Measurements from ENCODE around the gene RGL4.

The RGL4 gene

DNA sequence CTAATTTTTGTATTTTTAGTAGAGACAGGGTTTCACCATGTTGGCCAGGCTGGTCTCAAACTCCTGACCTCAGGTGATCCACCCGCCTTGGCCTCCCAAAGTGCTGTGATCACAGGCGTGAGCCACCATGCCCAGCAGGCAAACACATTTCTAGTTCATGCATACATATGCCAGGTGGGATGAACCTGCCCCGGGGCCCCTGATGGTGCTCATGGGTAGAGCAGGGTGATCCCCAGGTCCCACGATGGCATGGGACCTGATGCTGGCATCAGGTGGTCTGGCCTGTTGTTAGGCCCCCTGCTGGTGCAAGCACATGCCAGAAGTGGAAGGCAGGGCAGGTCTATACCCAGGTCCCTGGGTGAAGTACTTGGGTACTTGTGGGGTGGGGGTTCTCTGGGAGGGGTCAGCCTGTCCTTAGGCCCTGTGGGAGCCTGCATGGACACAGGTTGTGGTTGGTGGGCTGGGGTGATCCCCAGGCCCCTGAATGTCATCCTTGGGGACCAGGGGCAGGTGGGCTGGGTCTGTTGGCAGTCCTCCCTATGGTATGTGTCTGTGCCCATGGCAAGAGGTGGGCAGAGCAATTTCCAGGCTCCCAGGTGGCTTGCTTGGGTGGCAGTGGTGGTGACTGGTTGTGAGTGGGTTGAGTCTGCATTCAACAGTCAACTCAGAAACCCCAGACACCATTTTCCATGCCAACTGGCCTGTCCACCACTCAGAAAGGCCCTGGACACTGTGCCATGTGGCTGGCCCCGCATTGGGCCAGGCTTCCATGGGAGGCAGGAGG, 9.6 kb upstream of the RGL4 start:
- DNase-seq: no peak

DNA sequence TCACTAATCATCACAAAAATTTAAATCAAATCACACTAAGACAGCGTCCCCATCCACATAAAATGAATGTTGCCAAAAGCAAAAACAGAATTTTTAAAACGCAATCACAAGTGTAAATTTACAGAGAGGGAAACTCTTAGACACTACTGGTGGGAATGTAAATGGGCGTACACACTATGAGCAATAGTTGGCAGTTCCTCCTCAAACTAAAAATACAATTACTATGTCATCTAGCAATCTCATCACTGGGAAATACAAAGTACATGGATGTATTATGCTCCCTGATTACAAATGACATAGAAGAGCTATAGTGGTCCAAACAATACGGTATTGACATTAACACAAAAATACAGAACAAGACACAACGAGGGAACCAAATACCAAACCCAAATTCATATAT, 8.7 kb upstream of the RGL4 start:
- no peak for DNase-seq

DNA sequence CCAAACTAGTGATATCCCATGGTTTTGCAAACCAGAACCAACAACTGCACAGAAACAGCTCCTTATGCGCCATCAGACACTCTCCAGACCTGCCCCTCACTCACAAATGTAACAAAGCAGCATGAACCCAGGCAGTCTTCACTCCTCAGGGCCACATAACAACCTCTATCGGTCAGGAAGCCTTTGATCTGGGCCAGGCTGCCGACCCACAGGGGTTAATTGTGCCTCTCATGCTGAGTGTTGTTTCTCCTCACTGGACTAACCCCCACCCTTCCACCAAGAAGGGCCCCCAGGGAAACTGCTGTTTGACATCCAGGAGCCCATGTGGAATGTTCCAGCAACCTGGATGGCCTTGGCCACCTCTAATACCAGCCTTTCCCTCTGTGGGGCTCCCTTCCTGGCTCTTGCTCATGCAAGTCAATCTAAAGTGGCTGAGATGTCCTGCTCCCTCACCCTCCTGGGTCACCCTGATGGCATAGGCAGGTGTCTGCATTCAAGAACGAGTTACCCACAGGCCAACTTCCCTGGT, 7.9 kb upstream of the RGL4 start:
- DNase-seq: no peak

- DNase-seq: no peak
Measured at GRCh38 chr22:23683545-23683944, 7.3 kb upstream of the RGL4 start.

DNA sequence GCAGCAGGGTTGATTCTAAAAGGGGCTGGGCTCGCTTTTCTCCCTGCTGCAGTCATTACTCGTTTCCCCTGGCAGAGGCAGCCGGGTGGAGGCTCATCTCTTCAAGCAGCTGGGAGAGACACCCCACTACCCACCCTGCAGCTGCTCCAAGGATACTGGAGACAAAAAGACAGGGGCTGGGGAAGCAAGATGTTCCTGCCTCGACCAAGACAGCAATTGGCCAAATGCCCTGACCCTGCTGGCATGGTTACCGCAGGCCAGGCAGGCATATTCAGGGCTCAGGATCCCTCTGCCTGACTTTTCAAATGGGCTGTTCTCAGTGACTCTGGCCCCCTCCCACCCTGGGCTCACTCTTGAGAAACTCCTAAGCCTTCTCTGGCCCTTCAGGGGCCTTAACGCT, 6.8 kb upstream of the RGL4 start:
- DNase-seq: no peak

- DNase-seq: no peak
Measured at GRCh38 chr22:23684561-23685031, 6.2 kb upstream of the RGL4 start.

DNA sequence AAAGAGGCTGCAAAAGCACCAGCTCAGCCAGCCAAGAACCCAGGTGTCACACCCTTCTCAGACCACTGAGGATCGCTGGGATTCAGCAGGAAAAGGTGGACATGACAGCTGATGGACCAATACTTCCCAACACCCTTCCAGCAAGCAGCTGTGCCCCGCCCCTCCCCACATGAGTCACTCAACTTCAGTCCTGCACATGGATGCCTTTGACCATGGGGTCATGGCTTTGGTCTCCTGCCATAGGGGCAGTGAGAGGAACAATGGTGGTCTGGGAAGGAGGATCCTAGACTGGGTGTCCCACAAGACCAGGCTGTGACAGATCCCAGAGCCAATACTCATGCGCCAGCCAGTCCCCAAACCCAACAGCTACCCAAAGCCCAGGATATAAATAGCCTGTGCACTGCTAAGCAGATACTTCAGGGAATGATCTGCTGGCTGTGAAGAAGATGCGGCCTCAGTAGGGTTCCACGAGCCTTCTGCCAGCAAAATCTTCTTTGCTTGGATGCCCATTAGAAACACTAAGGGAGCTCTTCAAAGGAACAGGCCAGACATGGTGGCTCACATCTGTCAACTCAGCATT, 5.5 kb upstream of the RGL4 start:
- DNase-seq: no peak

DNA sequence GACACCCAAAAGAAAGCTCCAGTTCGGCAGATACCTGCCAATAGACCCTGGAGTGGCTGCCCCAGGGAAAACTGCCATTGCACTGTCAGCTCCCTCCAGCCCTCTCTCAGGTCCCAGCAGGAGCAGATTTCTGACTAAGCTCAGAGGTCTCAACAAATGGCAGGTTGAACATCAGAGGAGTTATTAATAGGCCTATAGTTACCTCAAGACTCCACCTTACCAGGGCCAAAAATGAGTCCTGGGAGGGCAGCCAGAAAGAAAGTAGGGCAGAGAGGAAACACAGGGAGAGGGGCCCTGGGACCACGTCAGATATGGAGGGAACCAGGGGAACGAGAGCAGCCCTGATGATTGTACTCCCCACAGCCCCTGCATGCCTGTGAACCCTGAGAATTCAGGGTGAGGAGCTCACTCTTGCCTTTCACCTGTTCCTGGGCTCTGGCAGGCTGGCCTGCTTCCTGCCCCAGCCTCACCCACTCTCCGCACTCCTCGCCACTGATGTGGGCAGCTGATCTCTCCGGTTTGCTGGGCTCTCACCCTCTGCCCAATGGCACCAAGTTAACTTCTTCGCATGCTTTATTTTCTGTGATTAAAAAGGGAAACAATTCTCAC, 4.3 kb upstream of the RGL4 start:
- DNase-seq: no peak

DNA sequence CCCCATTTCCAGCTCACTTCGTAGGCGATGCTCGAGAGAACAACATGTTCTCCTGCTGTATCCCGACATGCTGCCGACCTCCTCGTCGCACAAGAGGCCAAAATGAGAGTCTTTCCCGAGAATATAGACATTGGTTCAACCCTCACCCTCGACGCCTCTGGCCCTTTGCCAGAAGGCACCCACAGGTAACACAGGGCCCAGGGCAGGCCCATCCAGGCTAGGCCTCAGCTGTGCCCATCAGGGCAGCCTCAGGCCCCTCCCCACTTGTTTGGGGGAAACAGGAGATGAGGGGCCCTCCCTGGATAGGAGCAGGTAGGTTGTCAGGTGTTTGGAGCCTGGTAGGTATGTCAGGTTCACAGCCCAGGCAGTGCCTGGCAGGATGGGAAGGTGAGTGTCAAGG, 2.7 kb upstream of the RGL4 start:
- DNase-seq: no peak

DNA sequence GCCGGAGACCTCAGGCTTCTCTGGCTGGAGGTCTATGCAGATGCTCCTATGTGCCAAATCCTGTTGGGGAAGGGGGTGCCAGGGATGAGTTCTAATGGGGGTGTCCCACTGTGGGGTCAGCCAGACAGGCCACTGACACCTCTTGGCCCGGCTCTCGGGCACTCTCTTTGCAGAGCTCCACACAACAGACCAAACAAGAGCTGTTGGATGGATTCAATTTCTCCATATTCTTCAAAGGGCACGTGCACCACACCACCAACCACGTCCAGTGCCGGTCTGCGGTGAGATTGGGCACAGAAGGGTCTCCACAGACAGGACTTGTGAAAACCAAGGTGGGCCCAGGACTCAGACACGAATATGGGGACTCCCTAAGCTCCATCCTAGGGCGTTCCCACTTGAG, 2.2 kb upstream of the RGL4 start:
- no peak for DNase-seq

GRCh38 chr22:23689414-23689813, 1.4 kb upstream of the RGL4 start:
- no peak for DNase-seq

GRCh38 chr22:23691748-23692423, 1.1 kb downstream of the RGL4 start:
- no peak for DNase-seq

DNA sequence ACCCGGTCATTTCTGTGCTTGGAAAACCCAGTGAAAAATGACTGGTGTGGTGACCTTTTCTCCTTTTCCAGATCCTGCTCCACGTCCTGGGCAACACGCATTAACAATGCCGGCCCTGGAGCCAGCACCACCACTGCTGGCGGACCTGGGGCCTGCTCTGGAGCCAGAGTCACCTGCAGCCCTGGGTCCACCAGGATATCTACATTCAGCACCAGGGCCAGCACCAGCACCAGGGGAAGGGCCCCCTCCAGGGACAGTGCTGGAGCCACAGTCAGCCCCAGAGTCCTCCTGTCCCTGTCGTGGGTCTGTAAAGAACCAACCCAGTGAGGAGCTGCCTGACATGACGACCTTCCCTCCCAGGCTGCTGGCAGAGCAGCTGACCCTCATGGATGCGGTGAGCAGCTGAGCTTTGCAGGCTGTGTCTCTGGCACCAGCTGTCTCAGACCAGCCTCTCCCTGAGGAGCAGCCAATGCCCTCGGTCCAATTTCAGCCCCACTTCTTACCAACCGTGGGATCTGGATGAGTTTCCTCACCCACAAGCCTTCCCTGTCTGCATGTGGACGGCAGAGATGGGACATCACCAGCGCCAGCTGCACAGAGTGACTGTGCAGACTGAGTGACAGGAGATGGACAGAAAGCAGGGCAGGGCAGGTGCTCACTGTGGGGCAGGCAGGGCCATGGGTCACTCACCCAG, 1.9 kb downstream of the RGL4 start:
- no peak for DNase-seq

GRCh38 chr22:23693979-23694680, 3.3 kb downstream of the RGL4 start:
- no peak for DNase-seq

DNA sequence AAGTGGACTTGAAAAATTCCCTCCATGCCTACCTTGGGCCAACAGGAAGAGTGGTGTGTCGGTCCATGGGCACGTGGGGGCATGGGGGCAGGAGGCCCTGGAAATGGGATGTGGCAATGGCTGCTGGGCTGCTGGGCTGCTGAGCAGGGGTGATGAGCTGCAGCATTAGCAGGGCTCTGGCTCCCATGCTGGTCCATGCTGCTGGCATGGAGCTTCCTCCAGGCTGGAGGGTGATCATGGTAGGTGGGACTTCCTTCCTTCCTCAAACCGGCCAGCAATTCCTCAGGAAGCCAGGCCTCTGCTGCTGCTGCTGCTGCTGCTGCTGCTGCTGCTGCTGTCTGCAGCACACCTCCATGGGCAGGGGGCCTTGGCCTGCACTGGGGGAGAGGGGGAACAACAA, 4.3 kb downstream of the RGL4 start:
- no peak for DNase-seq

DNA sequence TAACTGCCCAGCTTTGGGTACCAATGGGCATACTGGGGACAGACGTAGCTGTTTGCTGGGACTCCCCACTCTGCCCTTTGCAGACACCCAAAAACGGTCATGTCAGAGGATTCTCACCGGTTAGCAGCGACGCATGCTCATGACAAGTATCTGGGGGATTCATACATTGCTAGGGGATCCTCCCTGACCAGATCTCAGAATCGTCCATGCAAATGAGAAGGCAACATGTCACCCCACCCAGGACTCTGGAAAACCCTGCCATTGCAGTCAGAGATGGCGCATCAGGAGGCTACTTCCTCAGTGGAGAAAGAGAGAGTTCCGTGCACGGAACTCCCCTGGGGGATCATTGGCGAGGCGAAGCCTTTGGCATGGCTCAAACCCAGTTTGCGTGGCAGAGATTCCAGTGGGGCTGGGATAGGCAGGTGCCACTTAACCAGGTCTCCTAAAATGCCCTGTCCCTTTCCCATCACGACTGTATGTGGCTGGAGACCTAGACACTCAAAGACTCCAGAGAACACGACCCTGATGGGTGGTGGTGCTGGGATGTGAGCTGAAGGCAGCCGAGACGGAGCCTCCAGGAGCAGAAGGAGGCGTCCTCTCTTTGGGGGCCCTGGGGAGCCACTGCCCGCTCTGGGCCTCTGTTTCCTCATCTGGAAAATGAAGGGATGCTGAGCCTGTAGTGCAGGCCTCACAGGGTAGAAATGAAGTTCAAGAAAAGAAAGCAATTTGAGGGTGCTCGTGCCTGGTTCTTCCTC, 4.9 kb downstream of the RGL4 start:
- no peak for DNase-seq

DNA sequence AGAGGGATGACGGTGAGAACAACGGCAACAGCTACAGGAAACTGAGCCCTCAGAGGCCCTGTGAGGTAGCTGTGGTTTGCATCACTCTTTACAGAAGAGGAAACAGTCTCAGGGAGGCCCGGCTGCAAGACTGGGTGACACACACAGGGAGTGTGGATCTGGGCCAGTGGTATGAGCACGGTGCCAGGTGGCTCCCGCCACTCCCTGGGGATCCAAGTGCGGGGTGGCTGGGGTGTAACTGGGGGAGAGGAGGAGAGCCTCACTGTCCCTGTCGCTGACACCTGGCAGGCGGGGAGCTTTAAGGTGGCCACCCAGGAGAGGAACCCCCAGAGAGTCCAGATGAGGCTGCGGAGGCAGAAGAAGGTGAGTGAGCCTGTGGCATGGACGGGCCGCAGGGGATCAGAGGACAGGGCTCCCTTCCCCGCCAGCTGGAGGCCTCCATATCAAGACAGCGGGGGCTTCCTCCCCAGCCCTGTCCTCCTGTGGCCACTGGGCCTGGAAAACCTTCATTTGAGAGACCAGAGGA, 5.6 kb downstream of the RGL4 start:
- peak; percentile 74 for DNase-seq

GRCh38 chr22:23697031-23697970, 6.5 kb downstream of the RGL4 start:
- DNase-seq: no peak

GRCh38 chr22:23698094-23698493, 7.3 kb downstream of the RGL4 start:
- no peak for DNase-seq

DNA sequence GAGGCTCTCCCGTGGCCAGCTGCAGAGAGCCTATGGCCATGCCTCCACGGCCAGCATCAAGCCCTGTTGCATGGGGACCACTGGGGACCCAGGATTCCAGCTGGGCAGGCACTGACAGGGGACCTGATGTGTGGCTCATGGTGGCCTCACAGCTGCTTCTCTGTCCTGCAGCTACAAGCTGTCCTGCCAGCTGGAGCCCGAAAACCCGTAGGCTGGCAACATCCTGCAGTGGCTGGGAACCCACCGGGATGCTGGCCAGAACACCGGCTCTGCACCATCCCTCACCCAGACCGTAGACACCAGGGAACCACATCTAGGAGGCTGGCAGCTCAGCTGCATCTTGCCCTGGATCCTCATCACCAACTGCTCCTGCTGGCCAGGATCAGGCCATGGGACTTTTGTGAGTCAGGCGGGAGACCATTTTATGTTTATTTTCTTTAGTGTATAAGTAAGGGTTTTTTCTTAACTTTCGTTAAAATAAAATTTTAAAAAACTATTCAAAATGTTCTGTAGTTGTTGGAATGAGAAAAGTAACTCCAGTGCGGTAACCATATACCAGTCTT, 7.9 kb downstream of the RGL4 start:
- no peak for DNase-seq
